ENCODE data around the gene TNXB.

GRCh38 chr6:32149092-32149755, 40.1 kb upstream of the TNXB start:
- TF ChIP-seq, protein P1, sequence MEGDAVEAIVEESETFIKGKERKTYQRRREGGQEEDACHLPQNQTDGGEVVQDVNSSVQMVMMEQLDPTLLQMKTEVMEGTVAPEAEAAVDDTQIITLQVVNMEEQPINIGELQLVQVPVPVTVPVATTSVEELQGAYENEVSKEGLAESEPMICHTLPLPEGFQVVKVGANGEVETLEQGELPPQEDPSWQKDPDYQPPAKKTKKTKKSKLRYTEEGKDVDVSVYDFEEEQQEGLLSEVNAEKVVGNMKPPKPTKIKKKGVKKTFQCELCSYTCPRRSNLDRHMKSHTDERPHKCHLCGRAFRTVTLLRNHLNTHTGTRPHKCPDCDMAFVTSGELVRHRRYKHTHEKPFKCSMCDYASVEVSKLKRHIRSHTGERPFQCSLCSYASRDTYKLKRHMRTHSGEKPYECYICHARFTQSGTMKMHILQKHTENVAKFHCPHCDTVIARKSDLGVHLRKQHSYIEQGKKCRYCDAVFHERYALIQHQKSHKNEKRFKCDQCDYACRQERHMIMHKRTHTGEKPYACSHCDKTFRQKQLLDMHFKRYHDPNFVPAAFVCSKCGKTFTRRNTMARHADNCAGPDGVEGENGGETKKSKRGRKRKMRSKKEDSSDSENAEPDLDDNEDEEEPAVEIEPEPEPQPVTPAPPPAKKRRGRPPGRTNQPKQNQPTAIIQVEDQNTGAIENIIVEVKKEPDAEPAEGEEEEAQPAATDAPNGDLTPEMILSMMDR (conservative IDR thresholded peaks at IDR 0.05 in 1 of 2, IDR thresholded peaks at IDR 0.05 in 1 of 2; ENCODE audit: low read depth in 1 of 2, low read length in 2 of 2) = no peak
- no peak for TF ChIP-seq EZH2 (IDR thresholded peaks at IDR 0.05; ENCODE audit: low read length, missing control alignments)
